Dermis microvascular lymphatic vessel endothelial cell (primary cell): ENCODE data around the gene MATN4. TPM values are rescaled to one million over a fixed set of nuclear protein-coding genes. Genes with fewer than 3 reads are reported as not detected.

Experiments used
- DNase-seq, 2 donors: peaks; one replicate each; pipeline versions ENCODE4 v3.0.0 to v3.0.0-alpha.2; 2010; ENCODE audit warnings: low read depth in 2 of 2
- total RNA-seq: library from RNA; depleted of rRNA; stranded (reverse); fragments of >200 nt; gene quantifications from 2 replicates; pipeline ENCODE4 v1.2.1, GENCODE V29; 2014

The MATN4 gene
- total RNA-seq, 1 donor from 2014 or later = under 0.01 TPM

DNA sequence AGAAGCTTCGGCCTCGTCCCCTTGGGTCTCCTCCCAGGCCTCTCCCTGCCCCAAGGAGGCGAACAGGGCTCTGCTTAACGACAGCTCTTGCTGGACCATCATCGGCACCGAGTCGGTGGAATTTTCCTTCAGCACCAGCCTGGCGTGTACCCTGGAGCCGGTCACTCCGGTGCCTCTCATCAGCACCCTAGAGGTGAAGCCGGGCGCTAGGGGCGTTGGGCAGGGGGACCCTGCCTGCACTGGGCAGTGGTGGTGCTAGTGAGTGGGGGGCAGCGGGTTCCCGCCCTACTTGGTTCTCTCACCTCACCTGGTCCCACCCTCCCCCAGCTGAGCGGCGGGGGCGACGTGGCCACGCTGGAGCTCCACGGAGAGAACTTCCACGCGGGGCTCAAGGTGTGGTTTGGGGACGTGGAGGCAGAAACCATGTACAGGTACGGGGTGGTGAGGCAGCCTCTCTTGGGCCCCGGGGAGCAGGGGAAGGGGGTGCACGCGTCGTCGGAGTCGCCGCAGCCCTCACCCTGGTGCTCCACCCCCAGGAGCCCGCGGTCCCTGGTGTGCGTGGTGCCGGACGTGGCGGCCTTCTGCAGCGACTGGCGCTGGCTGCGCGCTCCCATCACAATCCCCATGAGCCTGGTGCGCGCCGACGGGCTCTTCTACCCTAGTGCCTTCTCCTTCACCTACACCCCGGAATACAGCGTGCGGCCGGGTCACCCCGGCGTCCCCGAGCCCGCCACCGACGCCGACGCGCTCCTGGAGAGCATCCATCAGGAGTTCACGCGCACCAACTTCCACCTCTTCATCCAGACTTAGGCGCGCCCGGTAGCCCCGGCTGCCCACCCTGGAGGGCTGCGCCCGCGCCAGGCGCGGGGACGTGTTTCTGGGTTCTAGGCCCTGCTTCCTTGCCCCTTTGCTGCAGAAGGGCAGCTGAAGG, 8.3 kb upstream of the MATN4 start:
- DNase-seq = no peak

DNA sequence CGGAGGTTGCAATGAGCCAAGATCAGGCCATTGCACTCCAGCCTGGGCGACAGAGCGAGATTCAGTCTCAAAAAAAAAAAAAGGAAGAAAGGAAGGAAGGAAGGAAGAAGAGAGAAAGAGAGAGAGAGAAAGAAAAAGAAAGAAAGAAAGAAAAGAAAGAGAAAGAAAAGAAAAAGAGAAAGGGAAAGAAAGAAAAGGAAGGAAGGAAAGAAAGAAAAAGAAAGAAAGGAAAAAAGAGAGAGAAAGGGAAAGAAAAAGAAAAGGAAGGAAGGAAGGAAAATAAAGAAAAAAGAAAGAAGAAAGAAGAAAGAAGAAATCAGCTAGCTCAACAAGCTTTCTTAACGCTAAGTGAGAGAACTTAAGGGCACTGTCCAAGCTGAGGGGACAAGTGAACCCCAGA, 7.6 kb upstream of the MATN4 start:
- no peak for DNase-seq

DNA sequence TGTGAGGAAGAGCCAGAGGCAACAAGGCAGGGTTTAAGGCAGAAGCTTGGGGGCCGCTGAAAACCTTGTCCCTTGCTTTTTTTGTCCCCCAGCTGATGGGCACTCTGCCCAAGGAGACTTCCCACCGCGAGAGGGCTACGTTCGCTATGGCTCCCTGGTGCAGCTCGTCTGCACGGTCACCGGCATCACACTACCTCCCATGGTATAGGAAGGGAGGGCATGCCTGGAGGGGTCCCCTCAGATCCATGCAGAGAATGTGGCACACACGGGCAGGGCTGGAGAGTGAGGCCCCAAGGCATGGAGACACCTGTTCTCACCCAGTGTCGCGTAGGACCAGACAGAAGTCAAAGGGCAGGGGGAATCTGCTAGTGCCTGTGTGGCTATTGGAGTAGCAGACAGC, 5.8 kb upstream of the MATN4 start:
- no peak for DNase-seq

DNA sequence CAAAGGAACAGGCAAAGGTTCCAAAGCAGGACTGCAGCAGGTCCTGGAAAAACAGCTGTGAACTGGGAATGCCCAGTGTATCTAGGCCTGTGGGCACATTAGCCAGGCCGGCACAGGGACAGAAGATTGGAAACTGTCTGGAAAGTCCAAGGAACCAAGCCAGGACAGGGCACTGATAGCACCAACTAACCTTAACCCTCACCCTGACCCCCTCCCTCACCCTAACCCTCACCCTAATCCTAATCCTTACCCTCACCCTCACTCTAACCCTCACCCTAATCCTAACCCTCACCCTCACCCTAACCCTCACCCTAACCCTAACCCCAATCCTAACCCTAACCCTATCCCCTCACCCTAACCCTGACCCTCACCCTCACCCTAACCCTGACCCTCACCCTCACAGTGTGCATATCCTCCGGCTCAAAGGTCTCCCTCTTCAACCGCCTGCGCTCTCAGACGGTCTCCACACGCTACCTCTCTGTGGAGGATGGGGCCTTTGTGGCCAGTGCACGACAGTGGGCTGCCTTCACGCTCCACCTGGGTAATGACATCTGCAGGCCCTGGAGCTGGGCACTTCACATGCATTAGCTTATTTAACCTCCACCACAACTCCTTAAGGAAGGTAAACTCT, 5.1 kb upstream of the MATN4 start:
- DNase-seq = no peak

DNA sequence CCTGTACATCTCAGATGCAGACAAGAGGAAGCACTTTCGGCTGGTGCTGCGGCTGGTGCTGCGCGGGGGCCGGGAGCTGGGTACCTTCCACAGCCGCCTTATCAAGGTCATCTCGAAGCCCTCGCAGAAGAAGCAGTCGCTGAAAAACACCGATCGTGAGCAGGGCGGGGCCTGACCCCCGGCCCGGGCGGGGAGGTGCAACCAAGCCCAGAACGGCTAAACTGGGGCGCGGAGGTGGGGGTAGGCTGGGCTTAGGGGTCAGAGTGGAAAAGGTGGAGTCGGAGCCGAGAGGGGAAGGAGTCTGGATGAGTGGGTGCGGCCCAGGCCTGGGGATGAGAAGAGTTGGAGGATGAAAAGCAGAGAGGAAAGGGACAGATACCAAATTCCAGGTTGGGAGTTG, 4.1 kb upstream of the MATN4 start:
- no peak for DNase-seq

DNA sequence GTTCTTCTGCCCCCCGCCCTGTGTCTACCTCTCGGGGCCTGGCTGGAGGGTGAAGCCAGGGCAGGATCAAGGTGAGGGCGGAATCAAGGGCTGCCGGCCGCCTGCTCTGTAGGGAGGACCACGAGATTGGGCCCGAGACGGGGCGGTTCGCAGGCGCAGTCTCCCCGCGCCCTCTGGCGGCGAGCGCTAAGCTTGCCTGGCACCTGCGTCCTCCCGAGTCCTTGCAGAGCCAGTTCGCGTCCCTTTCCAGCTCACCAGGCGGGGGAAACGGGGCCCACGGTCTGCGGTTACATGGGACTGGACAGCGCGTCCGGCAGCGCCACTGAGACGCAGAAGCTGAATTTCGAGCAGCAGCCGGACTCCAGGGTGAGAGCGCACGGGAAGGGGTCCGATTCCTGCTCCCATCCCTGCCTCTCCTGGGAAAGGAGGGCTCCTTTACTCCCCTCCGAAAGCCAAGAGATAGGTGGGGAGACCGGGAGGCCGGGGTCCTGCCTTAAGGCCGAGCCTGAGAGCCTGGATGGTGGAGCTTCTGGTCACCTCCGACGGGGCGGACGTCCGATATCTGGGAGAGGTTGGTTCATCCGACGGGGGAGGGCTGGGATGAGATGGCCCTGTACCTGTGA, 3.6 kb upstream of the MATN4 start:
- peak; percentile 12 to 59 for DNase-seq

DNA sequence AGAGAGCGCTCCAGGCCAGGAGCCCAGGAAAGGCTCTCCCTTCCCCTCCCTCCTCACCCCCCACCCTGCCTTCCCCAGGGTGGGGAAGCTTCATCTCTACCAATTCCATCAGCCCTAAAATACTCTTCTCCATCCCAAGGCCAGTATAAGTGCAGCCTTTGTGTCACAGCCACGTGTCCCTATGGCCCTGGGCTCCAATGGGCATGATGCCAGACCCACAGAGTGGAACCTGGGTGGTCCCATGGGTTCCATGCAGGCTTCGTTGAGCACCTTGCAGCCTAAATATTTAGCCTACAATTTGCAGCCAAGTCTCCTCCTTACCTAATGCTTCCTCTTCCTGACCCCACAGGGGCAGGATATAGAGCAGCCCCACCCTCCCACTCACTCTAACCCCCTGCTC, 976 bp upstream of the MATN4 start:
- no peak for DNase-seq

DNA sequence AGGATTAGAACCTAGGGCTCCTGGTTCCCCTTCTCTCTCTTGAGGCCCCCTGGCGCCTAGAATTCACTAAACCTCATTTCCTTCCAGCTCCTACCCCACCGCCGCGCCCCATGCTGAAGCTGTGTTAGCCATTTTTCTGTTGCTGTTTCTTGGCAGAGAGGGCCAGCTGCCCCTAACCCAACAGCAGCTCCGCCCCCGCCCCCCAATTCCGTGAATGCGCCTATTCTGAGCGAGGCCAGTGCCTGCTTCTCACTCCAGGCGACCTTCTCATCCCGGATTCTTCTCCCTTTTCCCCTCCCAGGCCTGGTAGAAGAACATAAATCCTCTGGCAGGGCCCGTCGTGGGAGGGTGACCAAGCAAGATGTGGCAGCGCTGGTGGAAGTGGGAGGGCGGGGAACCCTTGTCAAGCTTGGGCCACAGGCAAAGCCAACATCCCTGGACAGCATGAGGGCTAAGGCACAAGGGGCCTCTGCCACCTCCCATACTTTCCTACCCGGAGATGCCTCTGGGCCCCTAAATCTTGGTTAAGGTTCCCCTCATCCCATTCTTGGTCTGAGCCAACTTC, 941 bp downstream of the MATN4 start:
- no peak for DNase-seq

DNA sequence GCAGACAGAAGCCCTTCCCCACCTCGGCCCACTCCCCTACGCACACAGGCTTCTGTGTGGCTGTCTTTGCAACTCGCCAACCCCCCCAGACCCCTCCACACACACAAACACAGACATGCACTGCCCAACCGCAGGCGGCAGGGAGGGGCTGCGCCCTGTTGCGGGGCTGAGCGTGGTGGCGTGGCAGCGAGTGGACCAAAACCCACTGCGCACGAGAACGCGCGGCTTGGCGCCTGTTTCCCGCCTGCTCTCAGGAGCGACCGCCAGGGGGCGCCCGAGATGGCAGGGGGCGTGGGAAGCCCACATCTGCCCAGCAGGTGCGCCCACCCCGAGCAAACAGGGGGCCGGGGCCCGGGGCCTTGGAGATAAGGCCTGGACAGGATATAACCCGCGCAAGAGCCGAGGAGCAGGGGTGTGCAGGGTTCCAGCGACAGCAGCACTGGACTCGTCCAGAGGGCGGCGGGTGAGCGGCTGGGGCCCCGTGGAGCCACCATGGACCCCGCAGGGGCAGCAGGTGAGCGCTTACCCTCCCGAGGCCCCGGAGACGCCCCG, 1.6 kb downstream of the MATN4 start, which contains the start of gene RBPJL:
RBPJL (plus strand) TSS at position 410 of the 552 bp plus-strand sequence; CDS start at position 493, 83 bp downstream.
- DNase-seq = peak in 1 of 2 donors; percentile 21

DNA sequence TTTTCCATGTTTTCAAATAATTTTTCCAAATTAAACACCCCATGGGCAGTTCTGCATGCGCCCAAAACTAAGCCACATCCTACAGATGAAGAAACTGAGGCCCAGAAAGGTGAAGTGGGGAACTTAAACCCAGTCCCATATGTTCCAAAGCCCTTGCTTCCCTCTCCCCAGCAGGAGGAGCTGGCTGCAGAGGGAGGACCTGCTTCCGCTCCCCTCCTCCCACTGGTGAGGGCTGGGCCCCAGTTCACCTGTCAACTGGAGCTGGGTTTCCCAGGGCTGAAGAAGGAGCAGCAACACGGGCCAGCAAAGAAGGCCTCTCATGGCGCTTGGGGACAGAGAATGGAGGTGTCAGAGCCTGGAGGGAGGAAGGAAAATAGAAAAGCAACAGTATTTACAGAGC, 2.8 kb downstream of the MATN4 start:
- DNase-seq = no peak

DNA sequence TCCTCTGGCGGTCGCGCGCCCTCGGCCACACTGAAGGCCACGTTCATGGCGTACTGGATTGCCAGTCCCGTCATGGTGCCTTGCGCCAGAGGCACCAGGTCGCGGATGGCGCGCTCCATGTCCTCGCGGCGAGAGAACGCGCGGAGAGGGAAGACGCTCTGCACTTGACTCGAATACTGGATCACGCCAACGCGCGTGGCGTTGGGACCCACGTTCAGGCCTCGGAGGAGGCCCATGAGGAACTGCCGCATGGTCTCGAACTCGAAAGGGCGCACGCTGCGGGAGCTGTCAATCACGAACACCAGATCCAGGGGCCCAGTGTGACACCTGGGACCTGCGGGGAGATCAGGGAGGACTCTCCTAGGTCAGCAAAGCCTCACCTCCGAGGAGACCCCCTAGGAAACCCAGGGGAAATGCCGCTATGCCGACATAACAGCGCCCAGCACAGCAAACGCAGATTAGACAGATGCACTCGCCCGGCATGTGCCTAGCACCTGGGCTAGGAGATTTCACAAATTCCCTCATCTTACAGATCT, 3.6 kb downstream of the MATN4 start:
- no peak for DNase-seq

DNA sequence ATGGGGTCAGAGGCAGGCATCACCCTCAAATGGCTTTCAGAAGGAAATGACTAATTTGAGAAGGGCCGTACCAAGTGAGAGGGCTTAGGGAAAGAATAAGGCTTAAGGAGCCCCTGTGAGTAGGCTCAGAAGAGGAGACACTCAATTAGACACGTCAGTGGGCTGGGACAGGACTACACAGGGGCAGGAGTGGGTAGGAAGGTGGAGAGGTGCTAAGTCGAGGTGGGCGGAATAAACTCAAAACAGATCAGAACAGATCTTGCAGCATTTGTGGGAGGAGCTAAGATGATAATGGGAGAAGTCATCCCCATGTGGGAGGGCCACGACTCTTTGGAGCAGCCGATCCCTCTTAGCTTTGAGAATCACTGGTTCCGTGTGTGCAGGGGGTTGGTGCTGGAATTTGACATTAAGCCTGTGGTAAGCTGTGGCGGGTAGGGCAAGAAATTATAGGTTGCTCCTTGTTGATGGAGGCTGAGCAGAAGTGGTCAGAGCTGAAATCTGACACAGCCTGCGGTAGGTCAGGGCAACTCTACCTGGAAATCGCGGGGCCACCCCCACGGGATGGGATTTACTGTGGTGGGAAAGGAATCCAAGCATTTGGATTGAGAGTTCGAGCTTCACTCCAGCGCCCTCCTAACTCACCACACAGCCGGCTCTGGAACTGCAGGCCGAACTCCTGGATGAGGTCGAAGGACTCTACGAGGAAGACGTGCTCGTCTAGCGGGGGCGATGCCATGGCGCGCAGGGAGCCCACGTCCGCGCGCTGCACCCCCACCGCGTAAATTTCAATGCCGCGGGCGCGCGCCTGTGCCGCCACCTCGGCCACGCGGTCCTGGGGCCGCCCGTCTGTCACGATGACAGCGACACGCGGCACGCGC, 4.3 kb downstream of the MATN4 start:
- no peak for DNase-seq

DNA sequence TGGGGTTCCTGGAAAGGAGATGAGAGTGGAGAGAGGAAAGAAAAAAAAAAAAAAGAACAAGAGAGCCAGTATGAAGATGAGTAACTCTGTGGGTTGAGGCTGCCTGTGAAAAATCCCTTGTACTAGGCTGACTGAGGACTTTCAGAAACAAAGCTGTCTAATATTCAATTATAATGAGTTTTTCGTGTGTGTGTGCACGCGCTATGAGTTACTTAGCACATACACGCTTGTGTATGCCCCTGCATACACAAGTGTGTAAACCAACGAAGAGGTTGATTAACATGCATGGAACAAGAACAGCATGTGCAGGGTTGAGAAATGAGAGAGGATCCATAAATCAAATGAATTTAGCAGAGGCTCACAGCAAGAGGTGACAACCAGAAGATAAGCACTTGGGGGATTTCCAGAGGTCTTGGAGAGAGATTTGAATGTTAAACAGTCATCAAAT, 6.3 kb downstream of the MATN4 start:
- no peak for DNase-seq

DNA sequence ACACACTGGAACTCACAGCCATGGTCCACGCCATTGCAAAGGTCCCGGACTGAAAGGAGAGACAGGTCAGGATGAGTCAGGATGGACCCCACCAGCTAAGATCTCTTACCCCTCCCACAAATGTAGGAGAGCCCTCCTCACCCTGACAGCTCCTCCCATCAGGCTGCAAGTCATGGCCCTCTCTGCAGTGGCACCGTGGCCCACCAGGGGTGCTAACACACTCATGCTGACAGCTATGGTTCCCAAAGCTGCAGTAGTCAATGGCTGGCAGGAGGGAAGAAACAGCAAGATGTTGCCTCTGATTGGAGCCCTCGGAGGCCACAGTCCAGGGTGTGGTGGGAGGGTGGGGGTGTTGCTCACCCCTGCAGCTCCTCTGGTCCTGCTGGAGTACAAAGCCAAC, 7.1 kb downstream of the MATN4 start:
- DNase-seq = peak in 1 of 2 donors; percentile 32

DNA sequence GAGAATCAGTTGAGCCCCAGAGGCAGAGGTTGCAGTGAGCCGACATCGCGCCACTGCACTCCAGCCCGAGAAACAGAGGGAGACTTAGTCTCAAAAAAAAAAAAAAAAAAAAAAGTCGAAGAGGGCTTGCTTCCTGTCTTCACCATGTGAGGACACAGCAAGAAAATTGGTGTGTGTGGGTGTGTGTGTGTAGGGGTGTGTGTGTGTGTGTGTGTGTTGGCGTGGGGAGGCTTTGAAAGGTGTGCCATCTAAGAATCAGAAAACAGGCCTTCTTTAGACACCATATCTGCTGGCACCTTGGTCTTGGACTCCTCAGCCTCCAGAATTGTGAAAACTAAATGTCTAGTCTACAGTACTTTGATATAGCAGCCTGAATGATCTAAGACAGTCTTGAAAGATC, 8.3 kb downstream of the MATN4 start:
- no peak for DNase-seq

DNA sequence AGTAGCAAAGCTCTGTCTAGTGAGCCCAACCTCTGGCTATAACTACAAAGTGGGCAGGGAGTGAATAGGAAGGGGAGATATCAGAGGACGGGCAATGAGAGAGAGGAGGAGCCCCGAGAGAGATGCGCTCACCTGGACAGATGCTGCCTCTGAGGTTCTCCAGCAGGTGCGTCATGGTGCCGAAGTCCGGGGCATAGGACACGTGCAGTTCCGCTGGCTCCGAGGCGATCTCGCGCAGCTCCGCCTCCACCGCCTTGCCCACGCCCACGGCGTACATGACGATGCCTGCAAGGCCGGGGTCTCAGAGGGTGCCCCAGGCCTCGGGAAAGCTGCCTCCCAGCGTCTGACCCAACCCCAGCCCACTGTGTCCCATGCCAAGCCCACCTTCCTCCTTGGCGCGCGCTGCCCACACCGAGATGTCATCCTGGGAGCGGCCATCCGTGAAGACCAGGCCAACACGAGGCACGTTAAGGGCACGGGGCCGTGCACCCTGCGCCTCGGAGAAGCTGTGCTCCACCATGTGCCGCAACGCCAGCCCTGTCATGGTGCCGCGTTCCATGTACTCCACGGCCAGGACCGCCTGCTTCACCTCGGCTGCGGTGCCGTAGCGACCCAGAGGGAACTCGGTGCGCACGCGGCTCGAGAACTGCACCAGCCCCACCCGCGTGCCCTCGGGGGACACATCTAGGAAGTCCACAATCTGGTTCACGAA, 10.2 kb downstream of the MATN4 start:
- DNase-seq = no peak

DNA sequence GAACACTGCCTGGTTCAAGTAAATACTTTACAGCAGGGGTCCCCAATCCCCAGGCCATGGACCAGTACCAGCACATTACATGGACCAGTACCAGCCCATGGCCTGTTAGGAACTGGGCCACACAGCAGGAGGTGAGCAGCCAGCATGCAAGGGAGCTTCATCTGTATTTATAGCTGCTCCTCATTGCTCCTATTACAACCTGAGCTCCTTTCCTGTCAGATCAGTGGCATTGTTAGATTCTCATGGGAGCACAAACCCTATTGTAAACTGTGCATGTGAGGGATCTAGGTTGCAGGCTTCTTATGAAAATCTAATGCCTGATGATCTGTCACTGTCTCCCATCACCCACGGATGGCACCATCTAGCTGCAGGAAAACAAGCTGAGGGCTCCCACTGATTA, 13.4 kb downstream of the MATN4 start:
- no peak for DNase-seq

DNA sequence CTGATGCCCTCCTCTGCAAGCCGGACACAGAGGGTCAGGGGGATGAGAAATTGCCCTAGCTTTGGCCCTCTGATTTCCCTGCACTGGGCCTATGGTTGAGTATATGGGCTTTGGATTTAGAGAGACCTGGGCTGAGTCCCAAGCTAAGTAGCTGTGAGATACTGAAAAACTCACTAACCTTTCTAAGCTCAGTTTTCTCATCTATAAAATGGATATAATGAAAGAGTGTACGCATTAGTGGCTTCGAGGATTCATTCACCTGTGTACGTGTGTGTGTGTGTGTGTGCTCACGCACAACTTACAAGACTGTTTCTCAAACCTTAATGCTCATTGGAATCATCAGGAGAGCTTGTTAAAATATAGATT, 14.1 kb downstream of the MATN4 start:
- no peak for DNase-seq

DNA sequence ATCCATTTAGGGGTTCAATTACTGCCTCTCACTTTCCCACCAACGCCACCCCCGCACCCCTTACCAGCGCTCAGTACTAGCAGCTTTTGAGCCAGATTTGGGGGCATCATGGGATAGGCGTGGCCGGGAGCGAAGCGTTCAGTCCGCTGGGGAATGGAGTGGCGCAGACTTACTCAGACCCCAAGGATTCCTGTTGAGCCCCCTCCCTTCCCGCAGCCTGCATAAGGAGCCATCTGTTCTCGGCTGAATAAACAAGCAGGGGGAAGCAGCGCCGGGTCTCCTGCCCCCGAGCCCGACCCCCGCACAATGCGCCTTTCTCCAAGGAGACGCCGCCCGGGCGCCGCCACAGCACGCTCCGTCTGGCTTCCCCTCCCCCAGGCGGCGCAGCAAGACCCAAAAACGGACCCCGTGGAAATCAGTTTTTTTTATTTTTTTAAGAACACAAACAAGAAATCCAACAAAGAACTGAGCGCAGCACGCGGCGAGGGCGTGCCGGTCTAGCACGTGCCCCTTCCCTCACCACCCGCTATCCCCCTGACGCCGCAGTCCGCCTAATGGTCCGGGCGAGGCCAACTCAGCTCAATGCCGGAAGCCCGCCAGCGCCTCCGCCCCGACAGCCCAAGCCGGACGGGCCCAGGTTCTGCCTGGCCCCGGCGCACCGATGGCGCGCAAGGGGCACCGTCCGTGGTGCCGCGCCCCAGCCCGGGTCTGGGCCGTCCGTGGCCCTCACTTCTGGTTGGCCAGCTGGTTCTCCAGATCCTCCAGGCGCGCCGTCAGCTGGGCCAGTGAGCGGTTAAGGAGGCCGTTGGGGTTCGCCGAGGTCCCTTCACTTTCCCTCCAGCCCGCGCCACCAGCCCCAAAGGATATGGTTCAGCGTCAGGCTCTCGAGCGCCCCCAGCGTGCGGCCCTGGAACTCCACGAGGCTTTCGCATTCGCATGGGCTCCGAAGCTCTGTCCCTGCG, 14.8 kb downstream of the MATN4 start:
- peak; percentile 36 to 69 for DNase-seq
